GM23248 (cell line): ENCODE measurements around the gene SULT2A1. TPM values are rescaled to one million over a fixed set of nuclear protein-coding genes. Genes with fewer than 3 reads are reported as not detected.
"Not testable (repeated sequence)": the region's sequence is repeated elsewhere in the genome, so short reads cannot be mapped to it uniquely, and the experiment has no call there.

Experiments
- DNase-seq: peaks from one replicate; pipeline ENCODE4 v3.0.0-alpha.2; 2015
- H2AFZ ChIP-seq: fragments of 200-600 bp; sonication (generic); 2 replicates; pipeline ENCODE4 v1.6.1; 2016; ENCODE audit warnings: antibody characterized with exemption
- H3F3A ChIP-seq: fragments of 200-600 bp; sonication (generic); 2 replicates; pipeline ENCODE4 v1.6.1; 2016; ENCODE audit warnings: mild to moderate bottlenecking, antibody characterized with exemption, mixed run types; ENCODE audit not compliant: insufficient read depth
- H3K27ac ChIP-seq: fragments of 200-600 bp; sonication (generic); 2 replicates; pipeline ENCODE4 v1.5.1; 2016; ENCODE audit warnings: mild to moderate bottlenecking
- H3K27me3 ChIP-seq: fragments of 200-600 bp; sonication (generic); replicated peaks from 2 replicates; pipeline ENCODE4 v1.6.1; 2016; ENCODE audit warnings: mild to moderate bottlenecking; ENCODE audit not compliant: insufficient read depth
- H3K36me3 ChIP-seq: fragments of 200-600 bp; sonication (generic); 2 replicates; pipeline ENCODE4 v1.6.1; 2016; ENCODE audit warnings: low read depth, mild to moderate bottlenecking
- H3K4me1 ChIP-seq: fragments of 200-600 bp; sonication (generic); 2 replicates; pipeline ENCODE4 v1.6.1; 2016; ENCODE audit warnings: mild to moderate bottlenecking; ENCODE audit not compliant: insufficient read depth
- H3K4me2 ChIP-seq: fragments of 200-600 bp; sonication (generic); one replicate; pipeline ENCODE4 v1.6.1; 2016; ENCODE audit warnings: mild to moderate bottlenecking; ENCODE audit not compliant: unreplicated experiment
- H3K4me3 ChIP-seq: fragments of 200-600 bp; sonication (generic); 2 replicates; pipeline ENCODE4 v1.5.1; 2016; ENCODE audit warnings: mild to moderate bottlenecking
- H3K79me2 ChIP-seq: fragments of 200-600 bp; sonication (generic); 2 replicates; pipeline ENCODE4 v1.6.1; 2016; ENCODE audit warnings: mild to moderate bottlenecking; ENCODE audit not compliant: insufficient read depth
- H3K9ac ChIP-seq: fragments of 200-600 bp; sonication (generic); 2 replicates; pipeline ENCODE4 v1.6.1; 2016; ENCODE audit warnings: mild to moderate bottlenecking
- H3K9me2 ChIP-seq: fragments of 200-600 bp; sonication (generic); 2 replicates; pipeline ENCODE4 v1.6.1; 2016; ENCODE audit warnings: mixed run types, mild to moderate bottlenecking, moderate library complexity; ENCODE audit not compliant: insufficient read depth
- H3K9me3 ChIP-seq: fragments of 200-600 bp; sonication (generic); one replicate; pipeline ENCODE4 v1.6.1; 2017; ENCODE audit warnings: low read depth
- H4K20me1 ChIP-seq: fragments of 200-600 bp; sonication (generic); 2 replicates; pipeline ENCODE4 v1.6.0; 2016; ENCODE audit not compliant: insufficient read depth
- EZH2 ChIP-seq: fragments of 200-600 bp; sonication (generic); IDR thresholded peaks from 2 replicates; pipeline ENCODE4 v1.6.1; 2018; ENCODE audit warnings: antibody characterized with exemption, mild to moderate bottlenecking; ENCODE audit not compliant: insufficient read depth, poor library complexity, severe bottlenecking
- EZH2phosphoT487 ChIP-seq: fragments of 200-600 bp; sonication (generic); IDR thresholded peaks from 2 replicates; pipeline ENCODE4 v1.6.1; 2018; ENCODE audit warnings: antibody characterized with exemption, moderate library complexity, mild to moderate bottlenecking, low read depth; ENCODE audit not compliant: insufficient read depth
- WGBS, 2 experiments: methylation state at CpG; one replicate each; pipeline ENCODE4 v1.1.6; 2015 to 2017; ENCODE audit warnings: low lambda C conversion rate in 2 of 2, low coverage in 1 of 2; ENCODE audit errors: missing lambda C conversion rate in 2 of 2; 5-methylcytosine and 5-hydroxymethylcytosine counted together
- in situ Hi-C: fragments of 300-500 bp; cut with MboI; formaldehyde crosslinking; loops from 2 replicates; pipeline ENCODE4 v1.15.0; 2020
- polyA plus RNA-seq: library from polyadenylated mRNA; unstranded; fragments of >200 nt; fragmentation: Nextera tagmentation; extraction: Ambion mirVana; gene quantifications from 2 replicates; pipeline ENCODE4 v1.2.1, GENCODE V29; 2016
- total RNA-seq: library from RNA; depleted of rRNA; stranded (reverse); fragments of >200 nt; shearing (Covaris generic); gene quantifications from 2 replicates; pipeline ENCODE4 v1.2.3, GENCODE V29; 2014

SULT2A1 gene
- total and polyA plus RNA-seq, 2 experiments from 2014 or later, result not detected

GRCh38 chr19:47885067-47885463 is 1.1 kb downstream of the SULT2A1 start:
- Histone ChIP-seq H3K4me1 (no peaks in the 10 kb centered on the region), H3K9me2 (no peaks in the 10 kb centered on the region), H3K27ac (no peak overlapping the region), H3F3A (no peaks in the 10 kb centered on the region), H3K27me3 (peaks cover 7% of the 10 kb centered on the region; the same call in 1 of the 2 replicates), H3K36me3 (no peaks in the 10 kb centered on the region), H3K4me2 (no peak overlapping the region), H2AFZ (no peak overlapping the region), H4K20me1 (no peaks in the 10 kb centered on the region), H3K9me3 (no peaks in the 10 kb centered on the region), H3K4me3 (no peak overlapping the region), H3K79me2 (no peaks in the 10 kb centered on the region), H3K9ac (no peak overlapping the region)
- TF ChIP-seq EZH2 (no peak), EZH2phosphoT487 (no peak)
- in situ Hi-C loops, result loop anchor here (25.0 kb wide), 1 partner anchor 102 kb away; the partner anchor contains the start of genes BSPH1 and ELSPBP1
- no peak for DNase-seq
- WGBS, 2 experiments, result 57 to 60% methylated on average over 5 of the region's 5 CpGs

- Histone ChIP-seq H3K79me2 (no peaks in the 10 kb centered on the region), H3K27me3 (peaks cover 7% of the 10 kb centered on the region; the same call in 1 of the 2 replicates), H3K4me3 (no peak overlapping the region), H3K27ac (no peak overlapping the region), H3F3A (no peaks in the 10 kb centered on the region), H3K9ac (no peak overlapping the region), H3K36me3 (no peaks in the 10 kb centered on the region), H3K9me3 (no peaks in the 10 kb centered on the region), H4K20me1 (no peaks in the 10 kb centered on the region), H3K9me2 (no peaks in the 10 kb centered on the region), H3K4me1 (no peaks in the 10 kb centered on the region), H2AFZ (no peak overlapping the region), H3K4me2 (no peak overlapping the region)
- DNase-seq, result no peak
- in situ Hi-C loops, result loop anchor here (25.0 kb wide), 1 partner anchor 104 kb away; the partner anchor contains the start of genes BSPH1 and ELSPBP1
- TF ChIP-seq EZH2 (no peak), EZH2phosphoT487 (no peak)
- WGBS, 2 experiments, result 22 to 27% methylated on average over 3 of the region's 3 CpGs
These were observed 3.2 kb downstream of the SULT2A1 start for GRCh38 chr19:47882890-47883289.

GRCh38 chr19:47881757-47882156 is 4.4 kb downstream of the SULT2A1 start:
- DNase-seq, result no peak

GRCh38 chr19:47879385-47879784 is 6.7 kb downstream of the SULT2A1 start:
- not testable (repeated sequence) for H3K27me3 ChIP-seq, H3K9ac ChIP-seq, H3K4me1 ChIP-seq, H2AFZ ChIP-seq, H3K4me3 ChIP-seq, H3K27ac ChIP-seq, DNase-seq, H4K20me1 ChIP-seq, H3F3A ChIP-seq, H3K9me2 ChIP-seq, H3K36me3 ChIP-seq, H3K79me2 ChIP-seq, H3K4me2 ChIP-seq, H3K9me3 ChIP-seq
- WGBS, 2 experiments, result 37 to 48% methylated on average over 3 to 4 of the region's 4 CpGs
- in situ Hi-C loops, result loop anchor here (25.0 kb wide), 1 partner anchor 108 kb away; the partner anchor contains the start of genes BSPH1 and ELSPBP1

More at GRCh38 chr19:47881757-47882156, 4.4 kb downstream of the SULT2A1 start:
- 61 to 65% methylated on average over 5 of the region's 5 CpGs for WGBS, 2 experiments
- H2AFZ ChIP-seq, result no peak overlapping the region
- no peaks in the 10 kb centered on the region for H3K79me2 ChIP-seq
- no peaks in the 10 kb centered on the region for H3K9me3 ChIP-seq
- in situ Hi-C loops, result loop anchor here (25.0 kb wide), 1 partner anchor 106 kb away; the partner anchor contains the start of genes BSPH1 and ELSPBP1
- H3K4me2 ChIP-seq, result no peak overlapping the region
- H3K9ac ChIP-seq, result no peak overlapping the region
- no peak overlapping the region for H3K27ac ChIP-seq
- H3F3A ChIP-seq, result no peaks in the 10 kb centered on the region
- H4K20me1 ChIP-seq, result no peaks in the 10 kb centered on the region
- H3K4me3 ChIP-seq, result no peak overlapping the region
- no peaks in the 10 kb centered on the region for H3K9me2 ChIP-seq
- no peak for TF ChIP-seq EZH2
- no peak for TF ChIP-seq EZH2phosphoT487
- peaks cover 7% of the 10 kb centered on the region; the same call in 1 of the 2 replicates for H3K27me3 ChIP-seq
- no peaks in the 10 kb centered on the region for H3K36me3 ChIP-seq
- no peaks in the 10 kb centered on the region for H3K4me1 ChIP-seq

GRCh38 chr19:47878906-47879305 is 7.2 kb downstream of the SULT2A1 start:
- H3K79me2 ChIP-seq, result no peaks in the 10 kb centered on the region
- DNase-seq, result no peak
- in situ Hi-C loops, result loop anchor here (25.0 kb wide), 1 partner anchor 108 kb away; the partner anchor contains the start of genes BSPH1 and ELSPBP1

More at GRCh38 chr19:47878906-47879305, 7.2 kb downstream of the SULT2A1 start:
- Histone ChIP-seq H4K20me1 (no peaks in the 10 kb centered on the region), H3F3A (no peaks in the 10 kb centered on the region), H3K36me3 (no peaks in the 10 kb centered on the region), H3K9me3 (no peaks in the 10 kb centered on the region), H3K4me1 (no peaks in the 10 kb centered on the region), H3K27ac (no peak overlapping the region), H3K4me3 (no peak overlapping the region), H3K9me2 (no peaks in the 10 kb centered on the region), H3K27me3 (peaks cover 10% of the 10 kb centered on the region; the same call in 1 of the 2 replicates), H3K4me2 (no peak overlapping the region), H3K9ac (no peak overlapping the region), H2AFZ (no peak overlapping the region)
- WGBS, 2 experiments, result 69 to 75% methylated on average over 4 of the region's 4 CpGs
- TF ChIP-seq EZH2 (no peak), EZH2phosphoT487 (no peak)
